Stimulated activated CD8-positive, alpha-beta memory T cell treated with anti-CD3 and anti-CD28 coated beads, Interleukin-15, amount 100 ng/mL, for 4 hours (primary cell): ENCODE results near the gene AP2A2.

ENCODE experiments used
- DNase-seq, 2 donors: peaks; one replicate each; pipeline ENCODE4 v3.0.0-alpha.2; 2020; ENCODE audit warnings: low read depth in 2 of 2

The AP2A2 gene

GRCh38 chr11:1057806-1058205 is 132.1 kb downstream of the AP2A2 start:
- DNase-seq = no peak

GRCh38 chr11:1059759-1060158 is 134.1 kb downstream of the AP2A2 start:
- no peak for DNase-seq

DNA sequence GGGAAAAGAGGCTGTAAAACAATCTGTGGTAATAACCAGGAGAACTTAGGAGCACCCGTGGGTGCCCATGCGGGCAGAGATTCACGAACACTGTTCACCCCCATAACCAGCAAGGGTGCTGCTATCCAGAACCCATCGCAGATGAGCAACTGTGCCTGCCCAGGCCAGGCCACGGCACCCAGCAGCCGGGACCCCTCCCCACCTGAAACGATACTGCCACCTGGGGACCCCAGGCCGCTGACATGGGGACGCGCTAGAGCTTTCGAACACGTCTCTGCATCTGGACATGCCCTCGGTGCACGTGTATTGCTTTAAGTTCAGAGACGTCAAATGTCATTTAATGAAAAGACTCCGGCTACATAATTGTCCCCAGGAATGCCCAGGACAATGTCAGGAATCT is 134.7 kb downstream of the AP2A2 start:
- no peak for DNase-seq

GRCh38 chr11:1060852-1061616 is 135.4 kb downstream of the AP2A2 start:
- DNase-seq = no peak
